NCI-H128 (cell line): ENCODE results near the gene INTS11.
"Not testable (repeated sequence)": the region's sequence is repeated elsewhere in the genome, so short reads cannot be mapped to it uniquely, and the experiment has no call there.

Source experiments
- DNase-seq: peaks from one replicate; lab custom pipeline; 2025; ENCODE audit not compliant: unreplicated experiment; lab: John Stamatoyannopoulos, UW

Gene INTS11

DNA sequence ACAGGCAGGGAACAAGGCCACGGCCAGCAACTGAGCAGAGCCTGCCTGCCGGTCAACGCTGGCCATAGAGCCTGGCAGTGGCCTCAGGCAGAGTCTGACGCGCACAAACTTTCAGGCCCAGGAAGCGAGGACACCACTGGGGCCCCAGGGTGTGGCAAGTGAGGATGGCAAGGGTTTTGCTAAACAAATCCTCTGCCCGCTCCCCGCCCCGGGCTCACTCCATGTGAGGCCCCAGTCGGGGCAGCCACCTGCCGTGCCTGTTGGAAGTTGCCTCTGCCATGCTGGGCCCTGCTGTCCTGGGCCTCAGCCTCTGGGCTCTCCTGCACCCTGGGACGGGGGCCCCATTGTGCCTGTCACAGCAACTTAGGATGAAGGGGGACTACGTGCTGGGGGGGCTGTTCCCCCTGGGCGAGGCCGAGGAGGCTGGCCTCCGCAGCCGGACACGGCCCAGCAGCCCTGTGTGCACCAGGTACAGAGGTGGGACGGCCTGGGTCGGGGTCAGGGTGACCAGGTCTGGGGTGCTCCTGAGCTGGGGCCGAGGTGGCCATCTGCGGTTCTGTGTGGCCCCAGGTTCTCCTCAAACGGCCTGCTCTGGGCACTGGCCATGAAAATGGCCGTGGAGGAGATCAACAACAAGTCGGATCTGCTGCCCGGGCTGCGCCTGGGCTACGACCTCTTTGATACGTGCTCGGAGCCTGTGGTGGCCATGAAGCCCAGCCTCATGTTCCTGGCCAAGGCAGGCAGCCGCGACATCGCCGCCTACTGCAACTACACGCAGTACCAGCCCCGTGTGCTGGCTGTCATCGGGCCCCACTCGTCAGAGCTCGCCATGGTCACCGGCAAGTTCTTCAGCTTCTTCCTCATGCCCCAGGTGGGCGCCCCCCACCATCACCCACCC is 6.9 kb upstream of the INTS11 start, which contains the start of gene TAS1R3:
TSS of gene TAS1R3 (plus strand) at position 213 of the 898 bp plus-strand sequence. CDS start at position 279, 66 bp downstream.
- no peak for DNase-seq

DNA sequence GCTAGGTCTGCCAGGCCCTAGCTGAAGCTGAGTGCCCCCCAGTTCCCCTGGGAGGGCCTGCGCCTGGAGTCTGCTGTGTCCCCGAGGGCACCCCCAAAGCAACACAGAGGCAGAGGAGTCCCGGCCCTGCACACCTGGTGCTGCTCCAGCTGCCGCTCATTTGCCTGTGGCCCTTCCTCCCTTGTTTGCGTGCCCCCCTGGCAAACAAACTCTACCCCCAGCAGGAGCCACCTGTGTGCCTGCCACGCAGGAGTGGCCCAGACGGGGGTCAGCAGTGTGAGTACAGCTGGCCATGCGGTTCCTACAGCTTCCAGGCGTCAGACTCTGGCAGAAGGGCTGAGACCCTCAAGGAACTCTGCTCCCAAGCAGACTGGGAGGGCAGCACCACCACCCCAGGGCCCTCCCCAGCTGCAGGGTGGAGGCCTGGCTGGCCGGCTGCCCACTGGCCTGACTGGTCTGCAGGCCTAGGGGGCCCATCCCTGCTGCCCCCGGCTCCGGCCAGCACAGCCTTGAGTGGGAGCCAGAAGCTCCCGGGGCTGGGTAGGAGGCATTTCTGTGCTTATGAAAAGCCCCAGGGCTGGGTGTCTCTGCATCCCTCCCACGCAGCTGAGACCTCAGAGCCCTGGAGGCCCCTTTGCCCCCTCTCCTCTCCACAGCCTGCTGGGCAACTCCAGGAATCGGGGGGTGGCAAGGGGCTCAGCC is 6.1 kb upstream of the INTS11 start:
- no peak for DNase-seq

DNA sequence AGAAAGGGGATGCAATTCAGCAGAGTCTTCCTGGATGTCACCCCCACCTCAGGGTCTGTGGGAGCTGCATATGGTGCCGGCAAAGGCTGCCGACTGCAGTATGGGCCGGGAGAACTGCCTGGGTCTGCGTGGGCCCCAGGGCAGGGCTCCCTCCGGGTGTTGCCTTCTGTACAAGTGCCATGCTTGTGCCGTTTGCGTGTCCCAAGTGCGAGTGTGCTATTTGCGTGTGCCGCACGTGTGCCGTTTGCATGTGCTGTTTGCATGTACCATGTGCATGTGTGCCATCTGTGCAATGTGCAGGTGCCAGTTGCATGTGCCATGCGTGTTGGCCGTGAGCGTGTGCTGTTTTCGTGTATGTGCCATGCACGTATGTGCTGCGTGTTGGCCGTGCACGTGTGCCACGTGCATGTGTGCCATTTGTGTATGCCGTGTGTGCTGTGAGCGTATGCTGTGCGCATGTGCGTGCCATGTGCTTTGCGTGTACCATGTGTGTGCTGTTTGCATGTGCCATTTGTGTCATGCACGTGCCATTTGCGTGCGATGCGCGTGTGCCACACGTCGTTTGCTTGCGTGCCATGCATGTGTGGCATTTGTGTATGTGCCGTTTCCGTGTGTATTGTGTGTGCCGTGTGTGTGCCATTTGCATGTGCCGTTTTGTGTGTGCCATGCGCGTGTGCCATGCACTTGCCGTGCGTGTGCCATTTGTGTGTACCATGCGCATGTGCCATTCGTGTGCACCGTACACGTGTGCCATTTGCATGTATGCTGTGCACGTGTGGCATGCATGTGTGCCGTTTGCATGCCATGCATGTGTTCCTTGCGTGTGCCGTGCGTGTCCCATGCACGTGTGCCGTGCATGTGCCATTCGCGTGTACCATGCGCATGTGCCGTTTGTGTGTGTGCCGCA is 5.1 kb upstream of the INTS11 start:
- no peak for DNase-seq

DNA sequence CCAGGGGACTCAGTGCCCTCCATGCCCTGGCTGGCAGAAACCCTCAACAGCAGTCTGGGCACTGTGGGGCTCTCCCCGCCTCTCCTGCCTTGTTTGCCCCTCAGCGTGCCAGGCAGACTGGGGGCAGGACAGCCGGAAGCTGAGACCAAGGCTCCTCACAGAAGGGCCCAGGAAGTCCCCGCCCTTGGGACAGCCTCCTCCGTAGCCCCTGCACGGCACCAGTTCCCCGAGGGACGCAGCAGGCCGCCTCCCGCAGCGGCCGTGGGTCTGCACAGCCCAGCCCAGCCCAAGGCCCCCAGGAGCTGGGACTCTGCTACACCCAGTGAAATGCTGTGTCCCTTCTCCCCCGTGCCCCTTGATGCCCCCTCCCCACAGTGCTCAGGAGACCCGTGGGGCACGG is 3.8 kb upstream of the INTS11 start:
- DNase-seq = no peak

DNA sequence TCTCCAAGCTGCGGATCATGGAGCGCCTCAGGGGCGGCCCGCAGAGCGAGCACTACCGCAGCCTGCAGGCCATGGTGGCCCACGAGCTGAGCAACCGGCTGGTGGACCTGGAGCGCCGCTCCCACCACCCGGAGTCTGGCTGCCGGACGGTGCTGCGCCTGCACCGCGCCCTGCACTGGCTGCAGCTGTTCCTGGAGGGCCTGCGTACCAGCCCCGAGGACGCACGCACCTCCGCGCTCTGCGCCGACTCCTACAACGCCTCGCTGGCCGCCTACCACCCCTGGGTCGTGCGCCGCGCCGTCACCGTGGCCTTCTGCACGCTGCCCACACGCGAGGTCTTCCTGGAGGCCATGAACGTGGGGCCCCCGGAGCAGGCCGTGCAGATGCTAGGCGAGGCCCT is 2.8 kb upstream of the INTS11 start:
- DNase-seq = no peak

DNA sequence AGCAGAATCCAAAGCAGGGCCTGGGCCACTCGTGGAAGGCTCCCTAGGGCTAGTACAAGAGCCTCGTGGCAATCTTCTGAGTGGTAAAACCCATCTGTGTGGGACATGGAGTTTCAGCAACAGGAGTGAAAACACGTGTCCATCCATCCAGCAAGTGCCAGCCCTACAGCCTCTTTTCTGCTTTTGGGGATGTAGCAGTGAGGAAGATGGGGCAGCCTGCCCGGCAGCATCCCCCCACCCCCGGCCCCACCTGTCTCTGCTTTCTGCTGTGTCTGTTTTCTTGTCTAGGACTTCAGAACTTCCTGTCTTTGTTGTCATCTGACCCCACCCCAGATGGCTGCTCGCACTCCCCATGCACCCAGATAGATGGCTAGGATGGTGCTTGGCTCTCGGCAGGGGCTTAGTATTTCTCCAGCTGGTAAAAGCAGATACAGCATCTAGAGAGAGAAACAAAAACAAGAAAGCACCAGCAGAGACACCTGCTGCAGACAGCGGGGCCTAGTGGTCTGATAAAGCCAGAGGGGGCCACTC is 1.7 kb upstream of the INTS11 start:
- DNase-seq = no peak

DNA sequence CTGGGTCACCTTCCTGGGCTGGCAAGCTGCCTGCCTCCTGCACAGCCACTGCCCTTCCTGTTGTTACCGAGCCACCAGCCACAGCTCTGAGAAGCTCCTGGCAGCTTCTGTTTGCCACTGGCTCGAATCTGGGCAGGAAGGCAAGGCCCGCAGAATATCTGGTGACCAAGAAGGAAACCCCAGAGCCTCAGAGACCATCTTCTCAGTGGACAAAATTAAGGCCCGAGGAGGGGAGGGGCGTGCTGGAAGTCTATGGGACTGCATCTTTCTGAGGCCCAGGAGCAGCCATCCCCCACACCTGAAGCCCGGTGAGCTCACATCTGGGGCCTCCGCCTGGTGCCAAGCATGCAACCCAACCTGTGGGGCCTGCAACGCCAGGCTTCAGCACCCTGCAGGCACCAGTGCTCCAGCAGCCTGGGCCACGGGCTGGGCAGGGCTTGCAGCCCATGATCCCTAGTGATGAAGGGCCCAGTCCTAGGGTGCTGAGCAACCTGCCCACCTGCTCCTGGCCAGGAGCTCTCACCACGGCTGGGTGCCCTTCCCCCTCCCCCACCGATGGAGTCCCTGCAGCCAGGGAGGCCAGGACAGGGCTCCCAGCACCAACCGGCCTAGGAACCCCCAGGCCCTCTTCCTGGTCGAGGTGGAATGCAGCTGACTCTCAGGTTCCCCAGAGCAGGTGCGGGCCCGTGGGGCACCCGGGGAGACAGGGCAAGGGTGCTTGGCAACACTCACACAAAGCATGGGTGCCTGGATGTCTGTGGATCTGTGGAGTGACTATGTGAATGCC is 1.0 kb upstream of the INTS11 start:
- no peak for DNase-seq

DNA sequence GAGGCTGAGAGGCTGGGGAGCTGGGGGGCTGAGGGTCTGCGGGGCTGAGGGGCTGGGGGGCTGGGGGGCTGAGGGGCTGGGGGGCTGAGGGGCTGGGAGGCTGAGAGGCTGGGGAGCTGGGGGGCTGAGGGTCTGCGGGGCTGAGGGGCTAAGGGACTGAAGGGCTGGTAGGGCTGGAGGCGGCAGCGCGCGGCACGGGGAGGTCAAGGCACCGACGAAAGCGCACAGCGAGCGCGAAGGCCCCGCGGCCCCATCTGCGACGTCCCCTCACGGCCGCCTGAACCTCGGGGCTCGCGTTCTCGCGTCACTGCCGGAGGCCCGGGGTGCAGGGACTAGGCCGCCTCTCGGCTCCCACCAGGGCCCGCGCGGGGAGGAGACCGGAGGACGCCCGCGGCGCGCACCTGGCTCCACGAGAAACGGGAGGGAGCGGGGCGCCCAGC is 356 bp downstream of the INTS11 start:
- DNase-seq = no peak

DNA sequence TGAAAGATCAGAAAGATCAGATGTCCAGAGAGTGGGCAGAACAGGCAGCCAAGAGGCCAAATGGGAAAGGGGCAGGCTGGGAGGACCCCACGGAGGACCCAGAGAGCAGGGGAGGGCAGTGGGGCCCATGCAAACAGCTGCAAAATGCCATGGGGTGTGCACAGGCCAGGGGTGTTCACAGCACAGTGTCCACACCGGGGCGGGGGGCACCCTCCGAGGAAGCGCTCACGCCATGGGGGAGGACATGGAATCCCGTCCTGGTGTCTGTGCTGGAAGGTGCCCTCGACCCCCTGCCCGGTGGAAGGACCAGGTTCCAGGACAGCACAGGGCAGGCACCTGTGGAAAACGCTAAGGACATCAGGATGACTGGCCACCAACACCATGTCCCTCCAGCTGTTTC is 1.5 kb downstream of the INTS11 start:
- DNase-seq = no peak

DNA sequence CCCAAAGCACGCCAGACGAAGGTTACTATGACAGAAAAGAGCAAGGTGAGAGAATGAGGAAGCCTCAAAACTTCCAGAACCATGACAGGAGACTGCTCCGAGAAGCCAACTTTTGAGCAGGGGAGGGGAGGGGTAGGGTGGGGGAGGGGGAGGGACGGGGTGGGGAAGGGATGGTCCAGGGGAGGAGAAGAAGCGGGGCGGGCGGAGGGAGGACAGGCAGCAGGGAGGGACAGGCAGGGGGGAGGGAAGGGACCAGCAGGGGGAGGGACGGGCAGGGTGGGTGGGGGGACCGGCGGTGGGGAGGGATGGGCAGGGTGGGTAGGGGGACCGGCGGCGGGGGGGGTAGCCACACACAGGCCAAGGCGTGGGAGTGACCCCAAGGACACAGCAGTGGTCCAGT is 2.0 kb downstream of the INTS11 start:
- no peak for DNase-seq

DNA sequence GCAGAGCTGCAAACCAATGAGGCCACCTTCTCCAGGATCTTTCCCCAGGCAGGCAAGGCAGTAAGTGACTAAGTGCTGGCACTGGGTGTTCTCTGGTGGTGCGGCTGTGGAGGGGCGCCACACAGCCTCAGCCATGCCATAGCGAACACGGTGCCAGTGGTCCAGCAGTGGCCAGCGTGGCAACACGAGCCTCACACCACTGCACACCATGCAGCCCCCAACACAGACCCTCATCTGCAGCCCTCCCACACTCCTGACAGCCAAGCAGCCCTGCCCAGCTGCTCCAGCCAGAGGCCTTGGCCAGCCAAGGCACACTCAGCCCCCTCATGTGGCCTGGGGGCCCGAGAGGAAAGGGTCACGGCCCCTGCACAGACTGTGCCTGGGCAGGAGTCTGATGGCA is 3.0 kb downstream of the INTS11 start:
- no peak for DNase-seq

DNA sequence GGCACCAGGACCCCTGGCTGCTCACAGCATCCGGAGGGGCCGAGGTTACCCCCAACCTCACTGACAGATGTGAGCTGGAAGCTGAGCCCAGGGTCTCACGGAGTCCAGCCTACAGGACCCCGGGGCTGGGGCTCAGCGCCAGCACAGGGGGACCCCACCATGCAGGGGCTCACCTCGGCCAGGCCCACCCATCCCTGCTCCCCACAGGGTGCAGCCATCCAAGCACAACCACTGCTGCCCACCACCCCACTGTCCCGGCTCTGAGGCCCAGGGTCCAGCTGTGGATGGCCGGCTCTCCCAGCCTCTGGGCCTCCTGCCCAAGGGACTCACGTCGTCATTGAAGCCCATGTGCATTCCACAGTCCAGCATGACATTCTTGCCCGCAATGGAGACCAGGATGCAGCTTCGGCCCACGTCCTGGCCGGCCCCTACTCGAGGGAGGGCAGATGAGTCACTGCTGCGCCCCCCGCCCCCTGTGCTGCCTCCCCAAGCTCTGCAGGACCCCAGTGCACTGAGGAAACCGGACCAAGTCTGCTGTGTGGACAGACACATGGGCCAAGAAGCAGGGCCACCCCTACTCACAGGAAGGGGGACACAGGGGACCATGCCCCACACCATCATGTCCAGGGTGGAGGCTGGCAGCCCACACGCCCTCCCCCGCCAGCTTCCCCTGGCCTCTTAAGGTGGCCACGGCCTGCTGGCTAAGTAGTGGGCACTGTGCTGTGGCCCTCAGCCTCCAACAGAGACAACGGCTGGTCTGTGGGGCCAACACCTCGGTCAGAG is 3.6 kb downstream of the INTS11 start:
- no peak for DNase-seq

DNA sequence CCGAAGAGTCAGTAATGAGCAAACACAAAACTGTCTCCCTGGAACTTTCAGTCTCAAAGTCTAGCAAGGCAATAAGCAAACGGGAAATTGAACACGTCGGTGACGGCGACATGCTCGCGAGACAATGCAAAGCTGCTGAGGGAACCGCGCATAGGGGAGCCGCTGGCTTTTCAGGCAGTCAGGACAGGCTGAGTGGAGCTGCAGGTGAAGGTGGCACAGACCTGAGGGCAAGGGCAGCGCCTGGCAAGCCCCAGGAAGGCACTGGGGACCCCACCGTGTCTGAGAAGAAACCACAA is 4.9 kb downstream of the INTS11 start:
- no peak for DNase-seq

DNA sequence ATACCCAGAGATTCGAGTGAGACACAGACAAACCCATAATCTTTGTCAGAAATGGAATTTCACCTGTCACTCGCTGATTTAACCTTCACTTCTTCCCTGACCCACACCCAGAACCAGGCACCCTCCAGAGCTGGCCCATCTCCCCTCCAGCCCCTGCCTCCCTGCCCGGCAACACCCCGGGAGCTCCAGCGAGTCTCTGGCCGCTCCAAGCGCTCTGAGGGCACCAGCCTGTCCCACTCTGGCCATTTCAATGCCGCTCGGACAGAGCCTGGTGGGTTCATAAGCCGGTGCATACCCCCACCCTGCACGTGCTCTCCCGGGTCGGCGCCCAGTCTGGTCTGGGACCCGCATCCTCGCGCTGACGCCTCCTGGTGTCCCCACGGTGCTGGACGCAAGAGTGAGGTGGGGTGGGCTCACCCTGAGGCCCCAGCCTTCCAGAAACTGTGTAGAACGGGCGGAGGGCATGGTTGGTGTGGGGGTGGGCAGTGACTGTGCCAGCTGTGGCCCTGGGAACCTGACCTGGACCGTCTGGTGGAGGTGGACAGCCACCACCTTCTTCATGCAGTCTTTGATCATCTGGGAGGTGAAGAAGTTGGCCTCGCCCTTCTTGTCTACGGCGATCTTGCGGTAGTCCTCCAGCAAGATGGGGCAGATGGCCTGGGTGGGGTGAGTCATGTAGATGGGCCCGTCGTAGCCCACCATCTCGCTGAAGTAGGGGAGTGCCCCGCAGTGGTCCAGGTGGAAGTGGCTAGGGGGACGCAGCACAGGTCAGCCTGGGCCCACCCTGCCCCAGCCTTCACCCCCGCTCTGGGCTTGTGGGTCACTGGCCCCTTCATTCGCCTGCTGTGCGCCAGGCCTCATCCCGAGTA is 5.4 kb downstream of the INTS11 start:
- no peak for DNase-seq

DNA sequence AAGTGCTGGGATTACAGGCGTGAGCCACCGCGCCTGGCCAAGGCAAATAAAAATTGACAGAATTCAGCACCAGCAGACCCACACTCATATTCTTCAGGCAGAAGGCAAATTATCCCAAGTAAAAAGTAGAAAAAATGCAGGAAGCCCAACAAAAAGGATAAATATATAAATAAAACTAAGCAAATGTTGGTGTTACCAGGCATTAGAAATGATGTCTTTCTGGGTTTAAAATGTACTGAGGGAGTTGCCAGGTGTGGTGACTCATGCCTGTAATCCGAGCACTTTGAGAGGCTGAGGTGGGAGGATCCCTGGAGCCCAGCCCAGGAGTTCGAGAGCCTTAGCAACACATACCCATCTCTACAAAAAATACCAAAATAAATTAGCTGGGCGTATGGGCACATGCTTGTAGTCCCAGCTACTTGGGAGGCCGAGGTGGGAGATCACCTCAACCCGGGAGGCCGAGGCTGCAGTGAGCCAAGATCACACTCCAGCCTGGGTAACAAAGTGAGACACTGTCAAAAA is 6.3 kb downstream of the INTS11 start:
- DNase-seq = peak; percentile 36

DNA sequence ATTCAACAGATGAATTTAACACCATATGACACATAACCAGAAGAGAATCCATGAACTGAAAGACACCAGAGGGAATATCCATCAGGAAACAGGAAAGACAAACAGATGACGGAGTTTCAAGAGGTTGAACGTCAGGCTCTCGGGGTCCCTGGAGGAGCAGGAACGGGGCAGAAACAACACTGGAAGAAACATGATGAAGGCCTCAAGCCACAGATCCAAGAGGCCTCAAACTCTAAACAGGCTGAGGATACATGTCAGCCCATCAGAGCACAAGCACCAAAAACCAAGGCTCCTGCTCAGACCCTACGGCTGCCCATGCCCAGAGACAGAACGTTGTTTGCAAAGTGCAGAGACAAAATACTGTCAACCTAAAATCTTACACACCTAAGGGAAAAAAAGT is 7.0 kb downstream of the INTS11 start:
- no peak for DNase-seq

DNA sequence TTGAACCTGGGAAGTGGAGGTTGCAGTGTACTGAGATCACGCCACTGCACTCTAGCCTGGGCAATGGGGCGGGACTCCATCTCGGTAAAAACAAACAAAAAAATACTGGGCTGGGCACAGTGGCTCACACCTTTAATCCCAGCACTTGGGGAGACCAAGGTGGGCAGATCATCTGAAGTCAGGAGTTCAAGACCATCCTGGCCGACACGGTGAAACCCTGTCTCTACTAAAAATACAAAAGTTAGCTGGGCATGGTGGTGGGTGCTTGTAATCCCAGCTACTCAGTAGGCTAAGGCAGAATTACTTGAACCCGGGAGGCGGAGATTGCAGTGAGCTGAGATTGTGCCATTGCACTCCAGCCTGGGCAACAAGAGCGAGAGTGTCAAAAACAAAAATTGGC is 8.3 kb downstream of the INTS11 start:
- not testable (repeated sequence) for DNase-seq

DNA sequence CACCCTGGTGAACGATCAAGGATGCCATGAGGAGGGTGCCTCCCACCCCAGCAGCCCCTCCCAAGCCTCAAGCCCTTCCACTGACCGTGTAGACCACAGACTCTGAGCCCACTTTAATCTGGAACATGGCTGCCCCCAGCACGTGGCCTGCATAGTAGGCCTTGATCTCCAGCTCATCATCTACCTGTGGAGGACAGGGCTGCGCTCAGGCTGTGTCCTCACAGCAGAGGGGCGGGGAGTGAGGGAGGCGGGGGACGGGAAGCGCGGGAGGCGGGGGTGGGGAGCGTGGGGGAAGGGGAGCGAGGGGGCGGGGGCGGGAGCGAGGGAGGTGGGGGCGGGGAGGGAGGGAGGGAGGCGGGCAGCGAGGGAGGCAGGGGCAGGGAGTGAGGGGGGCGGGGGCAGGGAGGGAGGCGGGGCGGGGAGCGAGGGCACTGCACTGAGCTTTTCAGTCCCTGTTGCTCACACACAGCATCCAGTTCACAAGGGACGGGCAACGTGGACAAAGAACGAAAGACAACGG is 9.0 kb downstream of the INTS11 start:
- DNase-seq = no peak
